HG03103 (cell line): Measurements from ENCODE around the gene PRDM16.

Experiments used
- ATAC-seq: cut with Tn5 transposase; IDR thresholded peaks from one replicate; pipeline ENCODE4 v1.9.1; 2021; ENCODE audit warnings: low read depth; ENCODE audit not compliant: unreplicated experiment

PRDM16 gene

DNA sequence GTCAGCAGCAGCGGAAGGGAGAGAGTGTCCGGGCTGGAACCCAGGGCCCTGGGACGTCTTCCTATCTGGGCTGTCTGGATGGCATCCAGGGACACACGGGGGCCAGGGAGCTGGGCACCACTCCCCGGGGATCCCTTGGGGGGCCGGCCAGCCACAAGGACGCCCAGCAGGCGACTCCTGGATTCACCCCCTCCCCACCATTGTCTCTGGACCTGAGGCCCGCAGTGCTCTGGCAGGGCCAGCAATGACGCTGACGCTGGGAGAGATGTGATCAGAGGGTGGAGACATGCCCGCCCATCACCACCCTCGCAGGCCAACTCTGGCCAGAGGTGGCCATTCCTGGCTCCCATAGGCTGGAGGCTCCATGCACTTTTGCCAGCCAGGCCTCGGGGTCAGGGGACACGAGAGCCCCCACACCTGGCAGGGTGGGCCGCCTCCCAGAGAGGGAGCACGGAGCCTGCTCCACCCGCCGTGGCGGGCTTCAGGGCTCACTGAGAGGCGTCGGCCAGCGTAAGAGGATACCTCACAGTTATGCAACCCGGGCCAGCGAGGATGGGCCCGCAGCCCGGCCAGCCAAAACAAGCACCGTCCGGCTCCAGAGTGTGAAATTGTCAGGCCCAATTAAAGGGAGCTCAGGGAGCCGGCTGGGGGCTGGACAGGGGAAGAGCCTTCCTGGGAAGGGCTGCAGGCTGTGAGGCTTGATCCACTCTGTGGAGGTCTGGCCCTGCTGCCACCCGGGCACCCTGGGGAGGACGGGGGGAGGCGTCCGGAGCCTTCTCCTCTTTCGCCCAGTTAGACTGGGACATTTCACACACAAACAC, 37.4 kb upstream of the PRDM16 start:
- ATAC-seq: no peak

DNA sequence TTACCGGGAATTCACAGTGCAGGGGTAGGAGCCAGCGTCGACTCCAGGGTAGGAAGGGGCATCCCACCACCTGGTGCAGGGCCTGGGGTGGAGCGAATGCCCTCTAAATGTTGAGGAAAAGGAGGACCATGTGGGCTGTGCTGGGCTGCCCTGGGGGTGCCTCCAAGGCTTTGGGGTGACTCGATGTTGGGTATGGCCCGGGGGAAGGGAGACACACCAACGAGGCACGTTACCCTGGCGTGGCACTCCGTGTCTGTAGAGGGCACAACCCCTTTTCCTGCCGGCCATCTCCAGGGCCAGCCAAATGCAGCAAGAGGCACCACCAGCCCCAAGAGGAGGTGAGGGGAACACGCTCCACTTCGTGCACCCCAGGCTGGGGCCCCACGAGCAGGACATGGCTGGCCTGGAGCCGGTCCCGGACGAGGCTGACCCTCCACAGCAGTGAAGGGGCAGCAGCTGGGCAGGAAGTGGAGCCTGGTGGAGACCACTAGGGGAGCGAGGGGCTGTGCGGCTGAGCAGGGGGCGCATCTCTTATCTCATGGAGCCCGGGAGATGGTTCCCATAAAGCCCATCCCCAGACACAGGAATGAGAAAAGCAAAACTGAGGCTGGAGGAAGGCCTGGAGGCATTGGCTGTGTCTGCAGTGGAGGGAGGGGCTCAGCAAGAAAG, 36.5 kb upstream of the PRDM16 start:
- ATAC-seq: no peak

DNA sequence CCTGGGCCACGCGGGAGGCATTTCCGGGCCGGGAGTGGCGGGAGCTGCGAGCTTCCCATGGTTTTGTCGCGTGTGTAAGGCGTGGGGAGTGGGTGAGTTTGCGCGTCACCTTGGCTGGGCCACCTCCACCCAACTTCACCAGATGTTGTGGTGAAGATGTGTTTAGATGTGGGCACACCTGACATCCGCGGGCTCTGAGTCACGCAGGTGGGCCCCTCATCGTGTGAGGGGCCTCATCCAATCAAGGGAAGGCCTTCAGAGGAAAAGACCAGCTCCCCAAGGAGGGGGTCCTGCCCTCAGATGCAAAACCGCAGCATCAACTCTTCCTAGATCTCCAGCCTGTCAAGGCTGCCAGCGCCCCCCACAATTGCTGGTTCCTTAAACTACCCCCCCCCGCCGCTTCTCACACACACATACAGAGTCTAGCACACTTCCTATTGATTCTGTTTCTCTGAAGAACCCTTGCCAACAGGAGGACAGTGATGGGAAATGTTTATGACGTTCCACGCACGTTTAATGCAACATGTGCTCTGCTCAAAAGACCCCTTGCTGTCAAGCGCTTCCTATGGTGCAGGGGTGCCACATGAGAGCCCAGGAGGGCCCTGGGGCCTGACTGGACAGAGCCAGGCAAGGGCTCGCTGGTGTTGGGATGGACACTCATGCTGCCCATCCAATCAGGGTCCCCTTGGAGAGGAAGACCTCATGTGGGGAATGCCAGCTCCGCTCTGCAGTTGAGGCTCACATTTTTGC, 35.8 kb upstream of the PRDM16 start:
- no peak for ATAC-seq

DNA sequence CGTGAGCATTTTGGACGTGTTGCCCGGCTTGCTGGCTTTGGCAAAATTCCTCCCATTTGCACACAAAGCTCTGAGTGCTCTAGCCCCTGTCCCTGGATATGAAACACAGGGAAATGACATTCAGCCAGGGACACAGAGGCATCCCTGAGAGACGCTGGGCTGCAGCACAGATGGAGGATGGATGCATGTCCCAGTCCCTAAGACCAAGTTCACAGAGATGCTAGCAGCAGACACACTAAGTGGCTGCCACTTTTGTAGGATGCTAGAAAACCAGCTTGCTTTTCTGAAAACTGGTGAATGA, 35.3 kb upstream of the PRDM16 start:
- ATAC-seq: no peak

DNA sequence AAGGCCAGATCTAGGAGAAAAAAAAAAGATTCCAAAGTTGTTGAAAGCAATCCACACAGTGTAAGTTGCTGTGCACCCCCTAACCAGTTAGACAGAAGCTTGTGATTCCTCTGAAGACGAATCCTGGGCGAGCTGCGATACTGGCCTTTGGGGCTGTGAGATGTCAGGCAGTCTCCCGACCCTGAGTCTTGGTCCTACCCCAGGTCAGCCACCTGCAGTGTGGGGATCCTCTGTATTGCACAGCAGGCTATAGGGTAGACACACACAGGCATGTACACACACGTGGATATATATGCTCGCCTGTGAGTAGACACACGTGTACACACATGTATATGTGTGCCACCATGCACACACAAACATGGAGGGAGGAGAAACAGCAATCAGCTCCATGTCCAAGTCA, 34.8 kb upstream of the PRDM16 start:
- ATAC-seq: no peak

DNA sequence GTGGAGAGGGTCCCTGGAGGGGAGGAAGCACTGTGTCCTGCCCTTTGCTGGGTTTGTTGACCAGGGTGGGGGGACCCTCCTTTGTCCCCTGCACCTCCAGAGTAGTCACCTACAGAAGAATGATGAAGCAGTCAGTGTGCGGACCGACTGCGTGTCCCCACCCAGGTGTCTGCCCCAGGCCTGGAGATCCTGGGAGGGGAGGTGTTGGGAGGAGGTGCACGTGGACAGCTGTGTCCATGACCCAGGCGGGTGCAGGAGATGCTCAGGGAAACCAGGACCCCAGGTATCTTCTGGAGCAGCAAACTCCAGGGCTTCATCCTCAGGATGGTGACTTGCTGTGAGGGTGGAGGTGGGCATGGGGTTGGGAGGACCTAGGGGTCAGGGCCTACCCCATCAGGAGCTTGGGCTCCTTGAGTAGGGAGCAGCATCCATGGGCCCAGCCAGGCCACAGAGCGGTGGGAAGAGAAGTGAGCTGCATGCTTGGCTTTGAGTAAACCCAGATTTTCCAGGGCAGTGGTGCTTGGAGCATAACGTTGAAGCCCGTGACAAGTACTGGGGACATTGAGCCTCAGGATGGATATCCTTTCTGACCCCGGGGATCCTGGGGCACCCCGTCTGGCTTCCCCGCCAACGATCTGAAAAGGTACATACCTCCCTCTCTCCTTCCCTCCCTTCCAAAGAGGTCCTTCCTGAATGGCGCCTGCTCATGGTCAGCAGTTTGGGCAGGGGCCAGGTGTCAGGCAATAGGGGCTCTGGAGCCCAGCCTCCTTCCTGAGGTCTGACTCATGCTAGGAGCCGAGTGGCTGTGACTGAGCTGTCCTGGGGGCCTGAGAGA, 34.1 kb upstream of the PRDM16 start:
- ATAC-seq: no peak

DNA sequence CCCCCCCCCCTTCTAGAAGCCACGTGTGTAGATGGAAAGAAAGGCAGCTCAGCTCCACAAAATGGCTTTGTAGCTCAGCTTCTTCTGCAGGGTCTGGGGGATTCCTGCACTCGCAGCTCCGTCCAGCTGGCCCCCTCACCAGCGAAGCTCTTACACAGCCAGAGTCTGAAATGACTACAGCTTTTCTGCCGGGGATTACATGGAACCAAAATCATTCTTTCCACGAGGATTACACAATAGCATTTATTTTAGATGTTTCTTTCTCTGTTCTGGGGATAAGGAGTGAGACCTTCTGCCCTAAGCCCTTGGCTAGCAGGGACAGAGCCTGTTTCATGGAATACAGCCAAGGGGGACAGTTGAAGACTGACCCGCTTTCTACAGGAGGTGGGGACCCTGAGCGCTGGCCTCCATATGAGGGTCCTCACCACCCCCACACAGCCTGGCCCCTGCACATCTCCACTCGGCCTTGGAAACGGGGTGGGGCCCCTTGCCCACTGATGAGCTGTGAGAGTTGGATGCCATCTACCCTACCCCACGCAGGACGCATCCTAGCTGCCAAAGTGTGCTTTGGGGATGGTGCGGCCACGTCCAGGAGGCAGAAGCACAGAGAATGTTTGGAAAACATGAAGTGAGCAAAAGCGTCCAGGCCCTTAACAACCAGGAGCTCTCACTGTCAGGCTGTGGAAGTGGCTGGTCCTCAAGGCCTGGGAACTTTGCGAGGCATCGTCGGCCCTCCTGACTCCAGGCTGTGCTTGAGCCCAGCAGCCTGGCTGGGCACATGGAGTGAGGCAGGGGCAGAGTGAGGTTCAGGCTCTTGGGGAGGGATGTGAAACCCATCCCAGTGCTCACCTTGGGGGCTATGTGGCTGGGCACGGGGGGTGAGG, 33.2 kb upstream of the PRDM16 start:
- no peak for ATAC-seq

DNA sequence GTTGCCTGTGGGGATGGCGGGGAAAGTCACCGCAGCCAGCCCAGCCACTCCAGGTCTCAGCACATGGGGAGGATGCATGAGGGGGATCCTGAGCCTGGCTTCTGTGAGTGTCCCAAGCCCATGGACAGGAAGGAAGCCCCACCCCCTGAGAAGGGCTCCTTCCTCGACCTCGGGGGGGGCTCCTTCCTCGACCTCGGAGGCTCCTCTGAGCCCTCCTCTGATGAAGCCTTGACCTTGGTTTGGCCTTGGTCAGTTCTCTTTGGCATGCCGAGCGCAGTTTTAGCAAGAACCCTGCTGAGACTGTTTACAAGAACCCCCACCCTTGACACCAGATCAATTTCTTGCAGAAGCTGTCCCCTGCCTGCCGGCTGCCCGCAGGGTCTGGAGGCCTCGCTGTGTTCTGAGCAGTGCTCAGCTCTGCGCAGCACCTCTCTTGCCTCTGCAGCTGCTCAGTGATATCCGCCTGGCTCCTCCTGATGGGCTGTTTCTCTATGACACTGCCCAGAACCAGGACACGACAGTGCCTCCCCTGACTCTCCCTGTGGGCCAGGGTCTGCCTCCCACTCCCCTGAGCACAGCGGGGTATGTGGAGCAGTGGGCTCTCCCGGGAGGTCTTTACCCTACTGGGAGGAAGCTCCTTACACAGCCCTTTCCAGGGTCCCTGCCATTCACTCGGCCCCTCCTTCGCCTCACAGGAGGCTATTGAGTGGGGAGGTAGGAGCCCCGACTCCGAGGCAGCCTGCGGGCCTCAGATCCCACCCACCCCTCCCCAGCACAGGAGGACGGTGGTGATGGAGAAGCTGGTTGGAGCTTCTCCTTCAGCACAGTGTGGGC, 32.3 kb upstream of the PRDM16 start:
- ATAC-seq: no peak

DNA sequence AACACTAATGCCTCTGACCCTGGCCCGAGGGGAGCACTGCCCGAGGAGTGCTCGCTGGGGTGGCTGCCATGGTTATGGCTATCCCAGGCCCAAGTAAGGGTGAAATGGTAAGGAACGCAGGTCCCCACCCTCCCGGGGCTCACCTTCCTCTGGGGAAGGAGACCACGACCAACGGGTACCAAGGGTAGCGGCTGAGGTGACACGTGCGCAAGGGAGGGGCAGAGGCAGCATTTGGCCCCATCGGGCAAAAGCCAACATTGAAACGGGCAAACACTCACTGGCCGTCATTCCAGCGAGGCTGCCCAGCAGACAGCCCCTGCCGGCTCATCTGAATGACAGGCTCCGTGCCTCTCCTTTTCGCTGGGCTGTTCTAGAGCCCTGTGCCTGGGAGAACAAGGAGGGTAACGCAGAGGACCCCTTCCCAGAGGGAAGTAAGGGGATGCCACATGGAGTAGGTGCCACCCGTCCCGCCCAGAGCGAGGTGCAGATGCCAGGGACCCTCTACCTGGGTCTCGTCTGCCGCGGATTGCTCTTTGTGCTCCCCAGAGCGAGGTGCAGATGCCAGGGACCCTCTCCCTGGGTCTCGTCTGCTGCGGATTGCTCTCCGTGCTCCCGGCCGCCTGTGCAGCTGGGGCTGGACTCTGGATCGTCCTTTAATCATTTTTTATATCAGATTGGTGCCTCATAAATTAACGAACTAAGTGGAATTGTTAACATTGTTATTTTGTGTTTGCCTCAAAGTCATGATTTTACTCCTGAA, 31.5 kb upstream of the PRDM16 start:
- no peak for ATAC-seq

DNA sequence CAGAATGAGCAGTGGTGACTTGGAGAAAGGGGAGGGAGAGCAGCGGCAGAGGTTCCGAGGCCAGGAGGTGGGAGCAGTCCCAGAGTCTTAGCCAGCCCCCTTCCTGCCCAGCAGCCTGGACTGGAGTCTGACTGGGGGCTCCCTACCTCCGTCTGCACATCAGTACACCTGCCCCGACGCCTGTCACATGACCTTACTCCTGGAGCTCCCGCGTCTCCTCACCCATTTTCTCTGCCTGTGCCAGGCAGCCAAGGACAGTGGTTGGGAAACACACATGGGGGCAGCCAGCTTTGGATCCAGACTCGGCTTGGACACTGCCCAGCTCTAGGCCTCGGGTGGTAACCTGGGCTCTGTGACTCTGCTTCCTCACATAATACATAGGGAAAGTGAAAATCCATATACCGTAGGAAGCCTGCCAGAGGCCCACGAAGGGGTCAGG, 30.9 kb upstream of the PRDM16 start:
- ATAC-seq: no peak

DNA sequence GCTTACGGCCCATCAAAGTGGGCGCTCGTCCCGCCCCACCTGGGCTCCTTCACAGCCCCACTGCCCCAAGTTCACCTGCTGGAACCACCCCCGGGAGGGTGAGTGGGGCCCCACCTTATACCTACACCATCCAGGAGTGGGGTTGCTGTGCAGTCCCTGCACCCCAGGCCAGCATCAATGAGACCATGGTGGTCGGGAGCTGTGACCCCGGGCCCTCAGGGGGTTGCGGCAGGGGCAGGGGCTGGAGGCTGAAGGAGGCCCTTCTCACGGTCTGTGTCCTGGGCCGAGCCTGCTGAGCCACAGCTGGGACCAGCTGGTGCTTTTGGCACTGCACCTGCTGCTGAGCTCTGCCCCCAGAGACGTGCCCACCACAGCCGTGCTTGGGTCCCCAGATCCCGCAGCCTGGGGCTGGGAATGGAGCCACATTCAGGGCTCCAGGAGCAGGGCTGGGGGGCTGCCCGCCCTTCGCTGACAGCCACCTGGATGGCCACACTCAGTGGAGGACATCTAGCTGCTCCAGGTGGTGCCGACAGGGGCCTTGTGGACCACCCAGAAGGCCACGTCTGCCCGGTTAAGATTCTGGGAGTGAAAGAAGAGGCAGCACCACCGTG, 30.3 kb upstream of the PRDM16 start:
- no peak for ATAC-seq

DNA sequence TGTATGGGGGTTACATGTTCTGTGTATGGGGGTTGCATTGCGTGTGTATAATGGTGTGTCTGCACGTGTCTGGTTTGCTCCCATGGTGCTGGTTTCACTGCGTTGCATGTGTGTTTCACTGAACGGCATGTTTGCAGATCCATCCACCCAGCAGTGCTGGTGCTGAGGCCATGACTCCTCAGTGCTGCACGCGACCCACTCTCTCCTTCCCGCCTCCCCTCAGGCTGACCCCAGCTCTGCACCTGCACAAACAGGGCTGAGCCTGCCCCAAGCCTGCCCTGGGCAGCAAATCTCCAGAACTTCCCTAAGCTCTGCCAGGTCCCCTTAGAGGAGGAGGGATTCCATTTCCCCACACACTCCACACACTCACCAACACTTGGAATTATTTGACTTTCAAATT, 29.0 kb upstream of the PRDM16 start:
- ATAC-seq: no peak

DNA sequence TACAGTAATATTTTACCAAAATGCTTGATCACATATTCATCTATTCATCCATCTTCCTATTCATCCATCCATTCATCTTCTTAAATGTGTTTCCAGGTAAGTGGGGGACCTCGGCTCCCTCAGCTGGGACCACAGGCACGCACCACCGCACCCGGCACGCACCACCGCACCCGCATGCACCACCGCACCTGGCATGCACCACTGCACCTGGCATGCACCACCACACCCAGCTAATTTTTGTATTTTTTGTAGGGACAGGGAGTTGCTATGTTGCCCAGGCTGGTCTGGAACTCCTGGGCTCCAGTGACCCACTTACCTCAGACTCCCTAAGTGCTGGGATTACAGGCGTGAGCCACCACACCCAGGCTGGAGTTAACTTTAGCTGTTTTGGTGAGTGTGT, 26.5 kb upstream of the PRDM16 start:
- ATAC-seq: no peak

DNA sequence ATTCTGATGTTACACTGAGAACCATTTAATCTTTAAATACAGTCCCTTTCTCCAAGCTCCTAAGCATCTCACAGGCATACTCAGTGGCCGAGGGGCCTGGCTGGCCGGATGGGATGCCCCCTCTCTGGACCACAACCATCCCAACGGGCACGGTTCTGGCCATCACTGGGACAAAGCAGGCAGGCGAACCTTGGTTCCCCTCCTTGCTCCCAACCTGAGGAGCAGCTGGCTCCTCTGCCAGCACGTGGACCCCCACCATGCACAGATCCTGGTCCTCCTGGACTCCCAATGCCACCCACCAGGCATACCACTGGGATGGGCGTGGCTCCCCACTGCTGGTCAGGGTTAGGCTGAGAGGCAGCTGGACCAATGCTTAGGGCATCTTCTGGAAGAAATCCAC, 19.8 kb upstream of the PRDM16 start:
- ATAC-seq: no peak

DNA sequence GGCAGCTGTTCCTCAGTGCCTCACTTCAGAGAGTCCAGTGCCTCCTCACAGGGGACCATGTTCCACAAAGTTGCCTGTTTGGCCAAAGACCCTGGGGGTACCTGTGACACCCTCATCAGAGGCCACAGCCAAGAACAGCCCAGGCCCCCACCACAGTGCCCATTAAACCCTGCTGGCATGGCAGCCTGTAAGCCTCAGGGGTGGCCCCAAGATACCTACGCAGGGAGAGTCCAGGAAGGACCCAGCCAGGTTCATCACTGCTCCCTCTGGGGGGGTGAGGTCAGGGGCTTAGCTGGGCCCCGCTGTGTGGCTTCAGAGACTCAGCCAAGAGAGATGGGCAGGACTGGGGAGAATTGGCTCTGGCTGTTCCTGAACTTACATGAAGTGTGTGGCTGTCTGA, 19.1 kb upstream of the PRDM16 start:
- ATAC-seq: no peak

DNA sequence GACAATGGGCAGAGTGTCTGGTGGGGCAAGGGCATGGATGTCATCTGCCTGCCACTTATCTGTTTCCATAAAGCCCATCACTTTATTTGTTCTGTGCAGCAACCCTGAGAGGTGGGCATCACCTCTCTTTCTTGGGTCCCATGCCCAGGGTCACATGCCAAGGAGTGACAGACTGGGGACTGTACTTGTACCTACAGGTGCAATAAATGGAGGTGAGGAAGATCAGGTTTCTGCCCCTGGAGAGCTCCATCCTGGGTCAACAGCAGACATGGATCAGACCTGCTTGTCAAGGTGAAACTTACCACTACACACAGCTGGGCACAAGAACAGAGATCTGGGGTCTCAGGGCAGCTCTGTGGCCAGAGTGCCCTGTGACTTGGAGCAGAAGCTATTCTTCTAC, 18.4 kb upstream of the PRDM16 start:
- ATAC-seq: no peak

DNA sequence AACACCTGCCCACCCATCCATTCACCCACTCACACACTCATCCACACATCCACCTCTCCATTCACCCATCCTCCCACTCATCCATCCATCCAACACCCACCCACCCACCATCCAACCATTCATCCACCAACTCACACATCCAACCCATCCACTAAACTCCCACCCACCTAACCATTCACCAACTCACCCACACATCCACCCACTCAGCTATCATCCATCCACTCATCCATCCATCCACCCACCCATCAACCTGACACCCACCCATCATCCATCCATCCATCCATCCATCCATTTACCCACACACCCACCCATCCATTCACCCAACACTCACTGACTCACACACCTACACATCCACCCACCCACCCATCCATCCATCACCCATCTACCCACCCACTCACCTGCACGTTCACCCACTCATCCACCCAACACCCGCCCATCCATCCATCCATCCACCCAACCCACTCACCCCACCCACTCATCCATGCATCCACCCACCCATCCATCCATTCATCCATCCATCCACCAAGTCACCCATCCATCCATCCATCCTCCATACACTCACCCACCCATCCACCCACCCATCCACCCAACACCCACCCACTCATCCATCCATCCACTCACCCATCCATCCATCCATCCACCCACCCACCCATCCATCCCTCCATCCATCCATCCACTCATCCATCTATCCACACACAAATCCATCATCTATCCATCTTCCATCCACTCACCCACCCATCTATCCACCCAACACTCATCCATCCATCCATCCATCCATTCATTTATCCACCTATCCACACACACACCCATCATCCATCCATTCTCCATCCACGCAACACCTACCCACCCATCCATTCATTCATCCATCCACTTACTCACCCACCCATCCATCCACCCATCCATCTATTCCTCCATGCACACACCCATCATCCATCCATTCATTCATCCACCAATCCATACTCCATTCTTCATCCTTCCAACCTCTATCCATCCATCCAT, 17.4 kb upstream of the PRDM16 start:
- no peak for ATAC-seq
